Measurements from ENCODE around the gene KRT82.
A peak's percentile ranks its signal among the peaks of the same experiment; 100 is the strongest.

Gene KRT82

GRCh38 chr12:52371716-52372115, 34.4 kb downstream of the KRT82 start:
- no peak for DNase-seq

GRCh38 chr12:52370926-52371608, 35.1 kb downstream of the KRT82 start:
- TF ChIP-seq POLR2A (IDR thresholded peaks at IDR 0.05; ENCODE audit: low read length) (no peak), GATA1 (IDR thresholded peaks at IDR 0.05; ENCODE audit: low read depth, low read length) (no peak)
- DNase-seq: no peak

More at GRCh38 chr12:52371716-52372115, 34.4 kb downstream of the KRT82 start:
- TF ChIP-seq POLR2A (IDR thresholded peaks at IDR 0.05; ENCODE audit: low read length): no peak
- TF ChIP-seq GATA1 (IDR thresholded peaks at IDR 0.05; ENCODE audit: low read depth, low read length): no peak

GRCh38 chr12:52369809-52370208, 36.3 kb downstream of the KRT82 start:
- DNase-seq: no peak
- no peak for TF ChIP-seq GATA1 (IDR thresholded peaks at IDR 0.05; ENCODE audit: low read depth, low read length)
- TF ChIP-seq POLR2A (IDR thresholded peaks at IDR 0.05; ENCODE audit: low read length): no peak

- TF ChIP-seq GATA1 (IDR thresholded peaks at IDR 0.05; ENCODE audit: low read depth, low read length) (no peak), POLR2A (IDR thresholded peaks at IDR 0.05; ENCODE audit: low read length) (no peak)
These were observed 36.9 kb downstream of the KRT82 start for GRCh38 chr12:52369211-52369610.

GRCh38 chr12:52368508-52368907, 37.6 kb downstream of the KRT82 start:
- TF ChIP-seq GATA1 (IDR thresholded peaks at IDR 0.05; ENCODE audit: low read depth, low read length): no peak
- TF ChIP-seq POLR2A (IDR thresholded peaks at IDR 0.05; ENCODE audit: low read length): no peak
- no peak for DNase-seq

More at GRCh38 chr12:52369211-52369610, 36.9 kb downstream of the KRT82 start:
- DNase-seq: no peak

- DNase-seq: no peak
- TF ChIP-seq GATA1 (IDR thresholded peaks at IDR 0.05; ENCODE audit: low read depth, low read length): no peak
- TF ChIP-seq POLR2A (IDR thresholded peaks at IDR 0.05; ENCODE audit: low read length): no peak
These were observed 38.3 kb downstream of the KRT82 start for GRCh38 chr12:52367876-52368275.

- TF ChIP-seq POLR2A (IDR thresholded peaks at IDR 0.05; ENCODE audit: low read length) (no peak), GATA1 (IDR thresholded peaks at IDR 0.05; ENCODE audit: low read depth, low read length) (no peak)
- DNase-seq: no peak
These were observed 39.2 kb downstream of the KRT82 start, which contains the start of gene KRT85 for GRCh38 chr12:52366738-52367485. Gene KRT85, minus strand, starts transcription at chr12:52367481. Its CDS starts 76 bp downstream, at chr12:52367405.

- TF ChIP-seq GATA1 (IDR thresholded peaks at IDR 0.05; ENCODE audit: low read depth, low read length) (no peak), POLR2A (IDR thresholded peaks at IDR 0.05; ENCODE audit: low read length) (no peak)
- DNase-seq: no peak
These were observed 41.1 kb downstream of the KRT82 start for GRCh38 chr12:52364901-52365489.

- TF ChIP-seq POLR2A (IDR thresholded peaks at IDR 0.05; ENCODE audit: low read length) (no peak), GATA1 (IDR thresholded peaks at IDR 0.05; ENCODE audit: low read depth, low read length) (no peak)
- DNase-seq: no peak
These were observed 42.1 kb downstream of the KRT82 start for GRCh38 chr12:52364061-52364460.

GRCh38 chr12:52363111-52363679, 42.9 kb downstream of the KRT82 start:
- DNase-seq: no peak
- no peak for TF ChIP-seq POLR2A (IDR thresholded peaks at IDR 0.05; ENCODE audit: low read length)
- no peak for TF ChIP-seq GATA1 (IDR thresholded peaks at IDR 0.05; ENCODE audit: low read depth, low read length)

GRCh38 chr12:52362118-52362726, 43.9 kb downstream of the KRT82 start:
- peak; percentile 6 to 14 for DNase-seq
- no peak for TF ChIP-seq GATA1 (IDR thresholded peaks at IDR 0.05; ENCODE audit: low read depth, low read length)

- no peak for DNase-seq
- TF ChIP-seq POLR2A (IDR thresholded peaks at IDR 0.05; ENCODE audit: low read length) (no peak), GATA1 (IDR thresholded peaks at IDR 0.05; ENCODE audit: low read depth, low read length) (no peak)
These were observed 44.6 kb downstream of the KRT82 start for GRCh38 chr12:52361553-52361952.

GRCh38 chr12:52360663-52361271, 45.4 kb downstream of the KRT82 start:
- TF ChIP-seq POLR2A (IDR thresholded peaks at IDR 0.05; ENCODE audit: low read length) (no peak), GATA1 (IDR thresholded peaks at IDR 0.05; ENCODE audit: low read depth, low read length) (no peak)
- DNase-seq: no peak
